T-helper 1 cell (primary cell): Measurements from ENCODE around the gene KLF7.
A peak's percentile ranks its signal among the peaks of the same experiment; 100 is the strongest.

Source experiments
- DNase-seq, 5 donors: peaks; one replicate each; pipeline ENCODE4 v3.0.0-alpha.2; 2012 to 2020

KLF7 gene

GRCh38 chr2:207090389-207090788 is 75.4 kb downstream of the KLF7 start:
- DNase-seq, result no peak

- no peak for DNase-seq
Observed at GRCh38 chr2:207088839-207089238, 76.9 kb downstream of the KLF7 start.

- no peak for DNase-seq
Observed at GRCh38 chr2:207088276-207088675, 77.5 kb downstream of the KLF7 start.

GRCh38 chr2:207087046-207087902 is 78.5 kb downstream of the KLF7 start:
- no peak for DNase-seq

GRCh38 chr2:207086136-207086535 is 79.6 kb downstream of the KLF7 start:
- no peak for DNase-seq

GRCh38 chr2:207085110-207085509 is 80.6 kb downstream of the KLF7 start:
- no peak for DNase-seq

GRCh38 chr2:207083361-207084110 is 82.2 kb downstream of the KLF7 start:
- DNase-seq, result no peak

GRCh38 chr2:207082619-207083018 is 83.1 kb downstream of the KLF7 start:
- no peak for DNase-seq

- DNase-seq, result no peak
Observed at GRCh38 chr2:207078186-207078798, 87.5 kb downstream of the KLF7 start.

GRCh38 chr2:207077266-207077665 is 88.5 kb downstream of the KLF7 start:
- no peak for DNase-seq

- no peak for DNase-seq
Observed at GRCh38 chr2:207075456-207075855, 90.3 kb downstream of the KLF7 start.

GRCh38 chr2:207073801-207074678 is 91.7 kb downstream of the KLF7 start:
- DNase-seq, result peak in 1 of 5 donors; percentile 84

- DNase-seq, result peak in 1 of 5 donors; percentile 5
Observed at GRCh38 chr2:207073412-207073800, 92.3 kb downstream of the KLF7 start.

GRCh38 chr2:207072571-207072970 is 93.2 kb downstream of the KLF7 start:
- no peak for DNase-seq

GRCh38 chr2:207071820-207072219 is 93.9 kb downstream of the KLF7 start:
- DNase-seq, result no peak

GRCh38 chr2:207067473-207067872 is 98.3 kb downstream of the KLF7 start:
- no peak for DNase-seq

GRCh38 chr2:207066791-207067460 is 98.8 kb downstream of the KLF7 start:
- no peak for DNase-seq

GRCh38 chr2:207066166-207066565 is 99.6 kb downstream of the KLF7 start:
- no peak for DNase-seq

GRCh38 chr2:207064128-207064690 is 101.5 kb downstream of the KLF7 start:
- DNase-seq, result no peak

GRCh38 chr2:207061181-207061580 is 104.6 kb downstream of the KLF7 start:
- no peak for DNase-seq

- DNase-seq, result no peak
Observed at GRCh38 chr2:207055257-207055656, 110.5 kb downstream of the KLF7 start.

GRCh38 chr2:207054521-207054920 is 111.2 kb downstream of the KLF7 start:
- no peak for DNase-seq
